Chondrocyte (in vitro differentiated cells): Measurements from ENCODE around the gene GOLGA8N. TPM values are rescaled to one million over a fixed set of nuclear protein-coding genes. Genes with fewer than 3 reads are reported as not detected.
"Not testable (repeated sequence)": the region's sequence is repeated elsewhere in the genome, so short reads cannot be mapped to it uniquely, and the experiment has no call there.

Source experiments
- DNase-seq: peaks from one replicate; pipeline ENCODE4 v3.0.0; 2021; ENCODE audit warnings: mixed read lengths, low spot score
- H3K27ac Mint-ChIP-seq: one replicate; pipeline ENCODE4 v1.8.0; 2021; ENCODE audit warnings: mild to moderate bottlenecking, moderate library complexity, mixed read lengths; ENCODE audit not compliant: unreplicated experiment
- H3K27me3 Mint-ChIP-seq: 2 replicates; pipeline ENCODE4 v1.8.0; 2021; ENCODE audit warnings: low read depth, mixed read lengths
- H3K36me3 Mint-ChIP-seq: 2 replicates; pipeline ENCODE4 v1.8.0; 2021; ENCODE audit warnings: low read depth, mixed read lengths
- H3K4me1 Mint-ChIP-seq: 2 replicates; pipeline ENCODE4 v1.8.0; 2021; ENCODE audit warnings: low read depth, mild to moderate bottlenecking, mixed read lengths
- H3K4me3 Mint-ChIP-seq: one replicate; pipeline ENCODE4 v1.8.0; 2021; ENCODE audit warnings: mild to moderate bottlenecking, moderate library complexity, mixed read lengths; ENCODE audit not compliant: unreplicated experiment
- H3K9me3 Mint-ChIP-seq: 2 replicates; pipeline ENCODE4 v1.8.0; 2021; ENCODE audit warnings: low read depth, mixed read lengths
- CTCF ChIP-seq: fragments of 200-600 bp; sonication (generic); IDR thresholded peaks from 2 replicates; pipeline ENCODE4 v1.5.0; 2021; ENCODE audit warnings: antibody characterized with exemption, mild to moderate bottlenecking, moderate library complexity
- long read RNA-seq: library from polyadenylated mRNA; stranded (forward); transcript quantifications from one replicate; pipeline ENCODE4 v2.0.0, GENCODE V29; 2021
- total RNA-seq: library from RNA; stranded (reverse); gene quantifications from 3 replicates; pipeline ENCODE4 v1.2.1, GENCODE V29; 2021

The GOLGA8N gene
- total RNA-seq = 6.8 to 17.8 TPM (median 7.8 TPM) in 3 replicates
- long read RNA-seq, partial matches to known transcripts = 6 of 7 reads
- long read RNA-seq, other reads (novel, unspliced or antisense) = 1 of 7 reads

- not testable (repeated sequence) for H3K9me3 Mint-ChIP-seq, H3K27ac Mint-ChIP-seq, DNase-seq, H3K36me3 Mint-ChIP-seq, H3K4me1 Mint-ChIP-seq, H3K4me3 Mint-ChIP-seq, H3K27me3 Mint-ChIP-seq
Measured at GRCh38 chr15:32593151-32593550, at the start of gene GOLGA8N. GOLGA8N (plus strand) TSS chr15:32593456.

- H3K9me3 Mint-ChIP-seq, DNase-seq, H3K4me1 Mint-ChIP-seq, H3K4me3 Mint-ChIP-seq, H3K27ac Mint-ChIP-seq, H3K27me3 Mint-ChIP-seq, H3K36me3 Mint-ChIP-seq: not testable (repeated sequence)
Measured at GRCh38 chr15:32543456-32543855, 49.8 kb upstream of the GOLGA8N start.

GRCh38 chr15:32545129-32545528, 48.1 kb upstream of the GOLGA8N start:
- DNase-seq, H3K4me3 Mint-ChIP-seq, H3K4me1 Mint-ChIP-seq, H3K27me3 Mint-ChIP-seq, H3K27ac Mint-ChIP-seq, H3K36me3 Mint-ChIP-seq, H3K9me3 Mint-ChIP-seq: not testable (repeated sequence)

GRCh38 chr15:32554587-32554986, 38.7 kb upstream of the GOLGA8N start:
- not testable (repeated sequence) for H3K27me3 Mint-ChIP-seq, H3K27ac Mint-ChIP-seq, H3K9me3 Mint-ChIP-seq, H3K4me3 Mint-ChIP-seq, H3K36me3 Mint-ChIP-seq, DNase-seq, H3K4me1 Mint-ChIP-seq

- not testable (repeated sequence) for H3K27me3 Mint-ChIP-seq, H3K4me1 Mint-ChIP-seq, H3K4me3 Mint-ChIP-seq, H3K27ac Mint-ChIP-seq, DNase-seq, H3K9me3 Mint-ChIP-seq, H3K36me3 Mint-ChIP-seq
Measured at GRCh38 chr15:32562198-32562597, 31.1 kb upstream of the GOLGA8N start.

GRCh38 chr15:32568988-32569387, 24.3 kb upstream of the GOLGA8N start:
- not testable (repeated sequence) for DNase-seq, H3K36me3 Mint-ChIP-seq, H3K27ac Mint-ChIP-seq, H3K4me3 Mint-ChIP-seq, H3K4me1 Mint-ChIP-seq, H3K27me3 Mint-ChIP-seq, H3K9me3 Mint-ChIP-seq

GRCh38 chr15:32578482-32578881, 14.8 kb upstream of the GOLGA8N start:
- H3K4me1 Mint-ChIP-seq, H3K27me3 Mint-ChIP-seq, H3K9me3 Mint-ChIP-seq, H3K36me3 Mint-ChIP-seq, H3K4me3 Mint-ChIP-seq, DNase-seq, H3K27ac Mint-ChIP-seq: not testable (repeated sequence)

GRCh38 chr15:32585844-32586243, 7.4 kb upstream of the GOLGA8N start:
- not testable (repeated sequence) for H3K27ac Mint-ChIP-seq

GRCh38 chr15:32609518-32609917, 16.3 kb downstream of the GOLGA8N start:
- H3K36me3 Mint-ChIP-seq, H3K9me3 Mint-ChIP-seq, H3K4me3 Mint-ChIP-seq, H3K27me3 Mint-ChIP-seq, DNase-seq, H3K4me1 Mint-ChIP-seq, H3K27ac Mint-ChIP-seq: not testable (repeated sequence)

More at GRCh38 chr15:32585844-32586243, 7.4 kb upstream of the GOLGA8N start:
- not testable (repeated sequence) for H3K9me3 Mint-ChIP-seq, H3K4me1 Mint-ChIP-seq, H3K27me3 Mint-ChIP-seq, H3K36me3 Mint-ChIP-seq, DNase-seq, H3K4me3 Mint-ChIP-seq

- not testable (repeated sequence) for H3K27me3 Mint-ChIP-seq, H3K4me1 Mint-ChIP-seq, DNase-seq, H3K4me3 Mint-ChIP-seq, H3K9me3 Mint-ChIP-seq, H3K36me3 Mint-ChIP-seq
- TF ChIP-seq CTCF = peak; percentile 75
- H3K27ac Mint-ChIP-seq = peak overlapping the region; percentile 22
Measured at GRCh38 chr15:32610719-32611118, 17.5 kb downstream of the GOLGA8N start.

GRCh38 chr15:32614712-32615050, 21.4 kb downstream of the GOLGA8N start:
- H3K4me1 Mint-ChIP-seq = peaks cover 22% of the 10 kb centered on the region
- H3K27me3 Mint-ChIP-seq, H3K36me3 Mint-ChIP-seq, DNase-seq, H3K9me3 Mint-ChIP-seq: not testable (repeated sequence)
- peak overlapping the region; percentile 99 for H3K4me3 Mint-ChIP-seq
- H3K27ac Mint-ChIP-seq = peak overlapping the region; percentile 98

- Mint-ChIP-seq H3K27ac (peak within 1 kb of the TSS; percentile 98), H3K4me3 (peak within 1 kb of the TSS; percentile 99), H3K4me1 (peaks cover 22% of the 10 kb centered on the region)
- not testable (repeated sequence) for H3K36me3 Mint-ChIP-seq, H3K9me3 Mint-ChIP-seq, H3K27me3 Mint-ChIP-seq, DNase-seq
Measured at GRCh38 chr15:32615051-32615870, 22.0 kb downstream of the GOLGA8N start, which contains the start of gene ARHGAP11A. ARHGAP11A (plus strand) TSS chr15:32615504; CDS start chr15:32616212, 708 bp downstream.
